ENCODE measurements around the gene SUGCT.

DNA sequence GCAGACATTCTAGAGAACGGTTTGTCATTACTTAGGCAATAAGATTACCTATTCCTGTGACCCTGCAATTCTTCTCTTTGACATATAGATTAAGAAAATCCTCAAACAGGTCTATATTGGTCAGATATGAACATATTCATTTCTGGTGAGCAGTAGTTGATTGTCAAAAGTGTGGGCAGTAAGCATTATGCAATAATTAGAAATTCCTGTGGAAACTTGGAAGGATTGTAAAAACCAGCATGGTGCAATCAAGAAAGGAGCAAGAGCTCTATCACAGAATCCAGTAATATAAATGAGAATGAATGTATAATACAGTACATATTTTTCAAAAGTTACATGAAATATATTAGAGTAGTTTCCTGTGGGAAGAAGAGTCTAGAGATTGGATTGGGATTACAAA is 406.5 kb downstream of the SUGCT start:
- TF ChIP-seq, protein P1, sequence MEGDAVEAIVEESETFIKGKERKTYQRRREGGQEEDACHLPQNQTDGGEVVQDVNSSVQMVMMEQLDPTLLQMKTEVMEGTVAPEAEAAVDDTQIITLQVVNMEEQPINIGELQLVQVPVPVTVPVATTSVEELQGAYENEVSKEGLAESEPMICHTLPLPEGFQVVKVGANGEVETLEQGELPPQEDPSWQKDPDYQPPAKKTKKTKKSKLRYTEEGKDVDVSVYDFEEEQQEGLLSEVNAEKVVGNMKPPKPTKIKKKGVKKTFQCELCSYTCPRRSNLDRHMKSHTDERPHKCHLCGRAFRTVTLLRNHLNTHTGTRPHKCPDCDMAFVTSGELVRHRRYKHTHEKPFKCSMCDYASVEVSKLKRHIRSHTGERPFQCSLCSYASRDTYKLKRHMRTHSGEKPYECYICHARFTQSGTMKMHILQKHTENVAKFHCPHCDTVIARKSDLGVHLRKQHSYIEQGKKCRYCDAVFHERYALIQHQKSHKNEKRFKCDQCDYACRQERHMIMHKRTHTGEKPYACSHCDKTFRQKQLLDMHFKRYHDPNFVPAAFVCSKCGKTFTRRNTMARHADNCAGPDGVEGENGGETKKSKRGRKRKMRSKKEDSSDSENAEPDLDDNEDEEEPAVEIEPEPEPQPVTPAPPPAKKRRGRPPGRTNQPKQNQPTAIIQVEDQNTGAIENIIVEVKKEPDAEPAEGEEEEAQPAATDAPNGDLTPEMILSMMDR (conservative IDR thresholded peaks at IDR 0.05; ENCODE audit: low read depth, low read length), result no peak
- TF ChIP-seq EZH2 (IDR thresholded peaks at IDR 0.05; ENCODE audit: borderline replicate concordance, low read depth, low read length, poor library complexity, severe bottlenecking), result no peak

All from A673 (cell line).